ENCODE results near the gene TNFRSF8. TPM values are rescaled to one million over a fixed set of nuclear protein-coding genes. Genes with fewer than 3 reads are reported as not detected.

Gene TNFRSF8
- total RNA-seq, 2 donors from 2014 or later = 0.16 to 0.47 TPM

- Histone ChIP-seq H3K9me3 (no peaks in the 10 kb centered on the region), H3K27me3 (no peaks in the 10 kb centered on the region), H3K27ac (peak overlapping the region; percentile 24), H3K4me1 (no peaks in the 10 kb centered on the region), H3K36me3 (no peaks in the 10 kb centered on the region), H3K4me3 (no peak overlapping the region), H3K9ac (ENCODE audit: low read depth in 2 of 2, low read length in 2 of 2) (no peak overlapping the region)
- DNase-seq = no peak
- TF ChIP-seq CTCF (IDR thresholded peaks at IDR 0.05) = no peak
- intact Hi-C loops (cut with DNase I) = no loop called here
Measured at GRCh38 chr1:12177156-12177998, 114.3 kb downstream of the TNFRSF8 start.

DNA sequence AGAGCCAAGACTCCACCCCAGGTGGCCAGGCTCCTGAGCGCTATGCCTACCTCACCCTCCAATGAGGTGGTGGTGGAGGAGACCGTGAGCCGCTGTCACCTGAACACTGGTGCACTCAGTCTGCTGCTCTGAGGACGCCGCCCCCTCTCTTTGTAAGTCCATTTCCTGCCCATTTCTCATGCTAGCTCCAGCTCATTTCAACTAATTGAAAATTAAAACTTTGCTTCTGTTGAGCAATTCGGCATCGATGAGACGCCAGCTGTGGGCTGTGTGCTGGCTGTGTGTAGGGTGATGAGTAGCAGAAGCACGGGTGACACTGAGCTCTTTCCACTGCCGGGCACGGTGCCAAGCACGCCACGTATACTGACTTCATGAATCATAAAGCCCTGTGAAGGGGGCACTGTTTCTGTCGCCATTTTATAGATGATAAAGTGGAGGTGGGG lies 114.9 kb downstream of the TNFRSF8 start:
- no peak for TF ChIP-seq CTCF (IDR thresholded peaks at IDR 0.05)
- Histone ChIP-seq H3K4me3 (no peak overlapping the region), H3K9ac (ENCODE audit: low read depth in 2 of 2, low read length in 2 of 2) (peak overlapping the region in 1 of 2 donors; percentile 5), H3K27me3 (no peaks in the 10 kb centered on the region), H3K27ac (peak overlapping the region; percentile 49), H3K9me3 (no peaks in the 10 kb centered on the region), H3K36me3 (no peaks in the 10 kb centered on the region), H3K4me1 (no peaks in the 10 kb centered on the region)
- intact Hi-C loops (cut with DNase I) = no loop called here
- peak; percentile 61 for DNase-seq

DNA sequence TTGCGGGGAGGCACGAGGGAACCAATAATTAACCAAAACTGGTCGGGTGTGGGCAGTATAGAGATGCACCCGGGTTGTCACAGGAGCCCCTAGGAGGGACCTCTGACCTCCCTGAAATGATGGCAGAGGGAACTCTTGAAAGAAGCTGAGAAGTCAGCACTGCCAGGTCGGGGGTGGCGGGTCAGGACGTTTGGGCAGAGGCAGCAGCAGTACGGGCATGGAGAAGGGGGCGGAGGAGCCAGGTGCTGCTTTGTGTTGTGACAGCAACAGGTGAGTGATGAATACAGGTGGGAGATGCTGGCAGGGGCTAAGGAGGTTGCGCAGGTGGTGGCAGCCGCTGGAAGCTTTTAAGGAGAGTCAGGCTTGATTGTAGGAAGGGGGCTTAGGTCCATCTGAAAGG lies 115.4 kb downstream of the TNFRSF8 start:
- no peak overlapping the region for H3K4me3 ChIP-seq
- H3K27ac ChIP-seq = peak overlapping the region; percentile 49
- intact Hi-C loops (cut with DNase I) = no loop called here
- DNase-seq = no peak
- no peaks in the 10 kb centered on the region for H3K4me1 ChIP-seq
- TF ChIP-seq CTCF (IDR thresholded peaks at IDR 0.05) = no peak
- H3K36me3 ChIP-seq = no peaks in the 10 kb centered on the region
- H3K9ac ChIP-seq (ENCODE audit: low read depth in 2 of 2, low read length in 2 of 2) = no peak overlapping the region
- H3K9me3 ChIP-seq = no peaks in the 10 kb centered on the region
- no peaks in the 10 kb centered on the region for H3K27me3 ChIP-seq

GRCh38 chr1:12179111-12179519 lies 116.0 kb downstream of the TNFRSF8 start:
- Histone ChIP-seq H3K4me1 (peaks cover 3% of the 10 kb centered on the region), H3K9me3 (no peaks in the 10 kb centered on the region), H3K4me3 (no peak overlapping the region), H3K9ac (ENCODE audit: low read depth in 2 of 2, low read length in 2 of 2) (no peak overlapping the region), H3K36me3 (no peaks in the 10 kb centered on the region), H3K27ac (peak overlapping the region; percentile 49), H3K27me3 (no peaks in the 10 kb centered on the region)
- DNase-seq = no peak
- no peak for TF ChIP-seq CTCF (IDR thresholded peaks at IDR 0.05)
- intact Hi-C loops (cut with DNase I) = no loop called here

DNA sequence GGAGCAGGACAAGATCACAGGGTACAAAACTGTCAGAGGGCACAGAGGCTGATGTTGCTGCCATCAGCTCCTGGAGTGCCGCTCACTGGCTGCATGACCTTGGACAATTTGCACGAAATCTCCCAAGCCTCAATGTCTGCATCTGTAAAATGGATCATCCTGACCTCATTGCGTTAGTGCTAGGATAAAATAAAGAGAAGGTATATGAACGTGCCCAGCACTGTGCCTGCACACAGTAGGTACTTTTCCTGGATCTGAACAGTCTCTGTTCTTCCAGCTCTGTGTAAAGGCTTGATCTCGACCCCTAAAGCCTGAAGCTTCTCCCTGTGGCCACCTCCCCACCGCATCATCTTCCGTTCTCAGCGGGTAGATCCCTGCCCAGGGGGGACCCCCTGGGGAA lies 116.6 kb downstream of the TNFRSF8 start:
- no peak overlapping the region for H3K9ac ChIP-seq (ENCODE audit: low read depth in 2 of 2, low read length in 2 of 2)
- no peaks in the 10 kb centered on the region for H3K36me3 ChIP-seq
- no peaks in the 10 kb centered on the region for H3K27me3 ChIP-seq
- H3K4me1 ChIP-seq = peaks cover 3% of the 10 kb centered on the region
- no peaks in the 10 kb centered on the region for H3K9me3 ChIP-seq
- H3K4me3 ChIP-seq = no peak overlapping the region
- DNase-seq = no peak
- intact Hi-C loops (cut with DNase I) = no loop called here
- no peak for TF ChIP-seq CTCF (IDR thresholded peaks at IDR 0.05)
- H3K27ac ChIP-seq = peak overlapping the region; percentile 49
